HG02678 (cell line): ENCODE results near the gene MYO7B.

ENCODE experiments used
- ATAC-seq: cut with Tn5 transposase; IDR thresholded peaks from one replicate; pipeline ENCODE4 v1.9.1; 2021; ENCODE audit warnings: mild to moderate bottlenecking, moderate library complexity; ENCODE audit not compliant: unreplicated experiment

The MYO7B gene

GRCh38 chr2:127623388-127624319, 88.2 kb downstream of the MYO7B start:
- no peak for ATAC-seq

GRCh38 chr2:127624320-127624755, 88.9 kb downstream of the MYO7B start:
- no peak for ATAC-seq

GRCh38 chr2:127624756-127625571, 89.5 kb downstream of the MYO7B start:
- ATAC-seq: no peak

- no peak for ATAC-seq
These were observed 90.1 kb downstream of the MYO7B start for GRCh38 chr2:127625572-127625951.

- ATAC-seq: no peak
These were observed 90.7 kb downstream of the MYO7B start for GRCh38 chr2:127626175-127626574.

GRCh38 chr2:127626917-127627739, 91.6 kb downstream of the MYO7B start:
- no peak for ATAC-seq

GRCh38 chr2:127627740-127628571, 92.5 kb downstream of the MYO7B start:
- no peak for ATAC-seq

- no peak for ATAC-seq
These were observed 93.5 kb downstream of the MYO7B start for GRCh38 chr2:127628767-127629614.

GRCh38 chr2:127629637-127630036, 94.2 kb downstream of the MYO7B start:
- no peak for ATAC-seq

- ATAC-seq: no peak
These were observed 94.8 kb downstream of the MYO7B start for GRCh38 chr2:127630096-127630863.

- no peak for ATAC-seq
These were observed 95.5 kb downstream of the MYO7B start for GRCh38 chr2:127630864-127631540.

- no peak for ATAC-seq
These were observed 96.1 kb downstream of the MYO7B start for GRCh38 chr2:127631541-127631996.

- no peak for ATAC-seq
These were observed 96.6 kb downstream of the MYO7B start for GRCh38 chr2:127631997-127632581.

- no peak for ATAC-seq
These were observed 97.4 kb downstream of the MYO7B start for GRCh38 chr2:127632592-127633489.

GRCh38 chr2:127633556-127634065, 98.1 kb downstream of the MYO7B start:
- no peak for ATAC-seq

- ATAC-seq: no peak
These were observed 98.7 kb downstream of the MYO7B start for GRCh38 chr2:127634066-127634617.
